Measurements from ENCODE around the gene LRRC32.

DNA sequence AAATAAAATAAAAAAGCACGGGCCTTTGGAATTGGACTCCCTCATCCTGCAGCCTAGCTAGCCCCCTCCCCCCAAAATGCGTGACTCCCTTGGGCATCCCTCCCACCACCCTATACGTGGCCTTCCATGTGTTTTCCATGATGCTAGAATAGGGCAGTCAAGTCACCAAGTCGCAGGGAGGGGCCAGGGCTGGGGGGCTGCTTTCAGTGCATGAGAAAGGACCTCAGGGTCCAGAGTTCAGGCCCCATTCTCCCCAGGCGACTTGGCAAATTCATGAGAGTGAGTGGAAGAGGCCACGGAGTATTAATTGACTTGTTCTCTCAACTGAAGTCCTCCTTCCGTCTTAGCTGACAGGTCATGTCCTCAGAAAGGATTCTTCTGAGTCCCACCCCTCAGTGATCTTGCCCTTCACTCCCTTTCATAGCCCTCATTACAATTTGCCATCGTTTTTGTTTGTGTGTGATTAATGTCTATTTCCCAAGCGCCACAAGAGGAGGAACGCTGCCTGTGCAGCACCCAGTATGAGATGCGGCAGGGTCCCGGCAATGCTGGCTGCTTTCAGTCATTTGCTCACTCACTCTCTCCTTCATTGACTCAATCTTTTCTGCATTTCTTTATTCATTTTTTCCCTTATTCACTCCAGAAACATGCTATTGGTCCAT is 17.4 kb downstream of the LRRC32 start:
- TF ChIP-seq POLR2A (IDR thresholded peaks at IDR 0.05; ENCODE audit: low read length), result no peak
- no peak for TF ChIP-seq GATA1 (IDR thresholded peaks at IDR 0.05; ENCODE audit: low read depth, low read length)

Data from erythroblast (primary cell).